ENCODE measurements around the gene ATP2B2. TPM values are rescaled to one million over a fixed set of nuclear protein-coding genes. Genes with fewer than 3 reads are reported as not detected.

ATP2B2 gene
- total and polyA plus RNA-seq, 8 donors = 0.01 to 0.18 (median 0.06) TPM; not detected in 1

- Histone ChIP-seq H3K4me3 (no peak overlapping the region), H3K27ac (no peak overlapping the region), H3K4me1 (peaks cover 0 to 5% of the 10 kb centered on the region in 2 donors), H3K36me3 (no peaks in the 10 kb centered on the region), H3K27me3 (peaks cover 0 to 21% of the 10 kb centered on the region in 2 donors), H3K9me3 (no peaks in the 10 kb centered on the region)
- ATAC-seq (peak; percentile 65), DNase-seq (peak in 2 of 4 donors; percentile 48 to 84)
- intact Hi-C loops (cut with DNase I) = no loop called here
- no peak for TF ChIP-seq CTCF (IDR thresholded peaks at IDR 0.05)
Observed at GRCh38 chr3:10551821-10552630, 46.6 kb upstream of the ATP2B2 start.

DNA sequence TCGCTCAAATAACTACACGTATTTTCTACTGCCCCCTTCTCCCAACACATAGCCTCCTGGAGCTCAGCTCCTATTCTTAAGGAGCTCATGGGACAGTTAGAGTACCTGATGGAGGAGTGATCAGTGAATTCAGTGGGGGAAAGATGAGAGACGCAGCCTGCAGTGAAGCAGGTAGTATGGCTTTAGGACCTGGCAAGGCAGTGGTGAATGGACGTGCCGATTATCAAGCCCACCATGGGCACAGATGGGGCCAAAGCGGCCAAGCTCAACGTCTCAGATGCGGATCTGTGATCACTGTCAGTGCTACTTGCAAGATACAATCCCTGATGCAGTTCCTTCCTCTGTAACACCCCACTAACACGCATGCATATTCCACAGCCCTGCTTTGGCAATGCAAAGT, 45.8 kb upstream of the ATP2B2 start:
- ATAC-seq = no peak
- H3K4me3 ChIP-seq = no peak overlapping the region
- no peak overlapping the region for H3K27ac ChIP-seq
- intact Hi-C loops (cut with DNase I) = no loop called here
- no peak for DNase-seq
- peaks cover 0 to 5% of the 10 kb centered on the region in 2 donors for H3K4me1 ChIP-seq
- H3K36me3 ChIP-seq = no peaks in the 10 kb centered on the region
- no peak for TF ChIP-seq CTCF (IDR thresholded peaks at IDR 0.05)
- H3K9me3 ChIP-seq = no peaks in the 10 kb centered on the region
- H3K27me3 ChIP-seq = peaks cover 0 to 23% of the 10 kb centered on the region in 2 donors

- H3K9me3 ChIP-seq = no peaks in the 10 kb centered on the region
- peaks cover 0 to 23% of the 10 kb centered on the region in 2 donors for H3K27me3 ChIP-seq
- DNase-seq (no peak), ATAC-seq (no peak)
- no peak overlapping the region for H3K4me3 ChIP-seq
- H3K36me3 ChIP-seq = no peaks in the 10 kb centered on the region
- intact Hi-C loops (cut with DNase I) = no loop called here
- peaks cover 0 to 5% of the 10 kb centered on the region in 2 donors for H3K4me1 ChIP-seq
- no peak overlapping the region for H3K27ac ChIP-seq
- TF ChIP-seq CTCF (IDR thresholded peaks at IDR 0.05) = no peak
Observed at GRCh38 chr3:10550705-10551104, 45.3 kb upstream of the ATP2B2 start.

GRCh38 chr3:10549617-10550230, 44.3 kb upstream of the ATP2B2 start:
- Histone ChIP-seq H3K27me3 (peaks cover 0 to 20% of the 10 kb centered on the region in 2 donors), H3K9me3 (no peaks in the 10 kb centered on the region), H3K4me1 (peaks cover 0 to 5% of the 10 kb centered on the region in 2 donors), H3K36me3 (no peaks in the 10 kb centered on the region), H3K27ac (no peak overlapping the region), H3K4me3 (no peak overlapping the region)
- no peak for TF ChIP-seq CTCF (IDR thresholded peaks at IDR 0.05)
- no peak for DNase-seq
- no peak for ATAC-seq
- intact Hi-C loops (cut with DNase I) = no loop called here

GRCh38 chr3:10548992-10549391, 43.6 kb upstream of the ATP2B2 start:
- Histone ChIP-seq H3K36me3 (no peaks in the 10 kb centered on the region), H3K9me3 (no peaks in the 10 kb centered on the region), H3K4me3 (no peak overlapping the region), H3K27ac (no peak overlapping the region), H3K27me3 (peaks cover 0 to 20% of the 10 kb centered on the region in 2 donors), H3K4me1 (peaks cover 0 to 5% of the 10 kb centered on the region in 2 donors)
- DNase-seq (no peak), ATAC-seq (no peak)
- intact Hi-C loops (cut with DNase I) = no loop called here
- TF ChIP-seq CTCF (IDR thresholded peaks at IDR 0.05) = no peak

Measured in left lung (tissue), 10 donors.